OCI-LY3 (cell line): ENCODE data around the gene C11orf16.
"Not testable (repeated sequence)": the region's sequence is repeated elsewhere in the genome, so short reads cannot be mapped to it uniquely, and the experiment has no call there.

Source experiments
- H2AFZ ChIP-seq: fragments of 200-600, 300-600 bp; shearing (Covaris generic); 2 replicates; pipeline ENCODE4 v1.6.0; 2014; ENCODE audit warnings: antibody characterized with exemption, low read depth, low read length
- H3K27ac ChIP-seq: fragments of 200-600, 300-600 bp; sonication (generic); 2 replicates; pipeline ENCODE4 v1.5.1; 2014; ENCODE audit warnings: mild to moderate bottlenecking, low read length, moderate library complexity, mixed read lengths
- H3K27me3 ChIP-seq: fragments of 200-600, 300-600 bp; sonication (generic); 2 replicates; pipeline ENCODE4 v1.6.1; 2014; ENCODE audit warnings: low read depth, low read length, mixed read lengths
- H3K36me3 ChIP-seq: fragments of 200-600, 300-600 bp; sonication (generic); replicated peaks from 2 replicates; pipeline ENCODE3; 2014; ENCODE audit warnings: low read depth, low read length, mixed read lengths
- H3K4me1 ChIP-seq: fragments of 300-600, 200-600 bp; sonication (generic); 2 replicates; pipeline ENCODE4 v1.6.1; 2014; ENCODE audit warnings: low read length, mixed read lengths
- H3K4me2 ChIP-seq: fragments of 200-600, 300-600 bp; sonication (generic); 2 replicates; pipeline ENCODE4 v1.6.1; 2014; ENCODE audit warnings: low read length, mixed read lengths
- H3K4me3 ChIP-seq: fragments of 300-600, 200-600 bp; sonication (generic); 2 replicates; pipeline ENCODE4 v1.5.1; 2014; ENCODE audit warnings: antibody characterized with exemption, mild to moderate bottlenecking, low read length, moderate library complexity
- H3K79me2 ChIP-seq: fragments of 300-600, 200-600 bp; shearing (Covaris generic); 2 replicates; pipeline ENCODE4 v1.6.1; 2014; ENCODE audit warnings: mild to moderate bottlenecking, low read length, mixed read lengths
- H3K9ac ChIP-seq: fragments of 300-600, 200-600 bp; shearing (Covaris generic); 2 replicates; pipeline ENCODE4 v1.6.0; 2014; ENCODE audit warnings: mild to moderate bottlenecking, low read length, moderate library complexity
- H3K9me3 ChIP-seq: fragments of 200-600, 300-600 bp; shearing (Covaris generic); 2 replicates; pipeline ENCODE4 v1.6.1; 2014; ENCODE audit warnings: low read length, mixed read lengths; ENCODE audit not compliant: insufficient read depth
- H4K20me1 ChIP-seq: fragments of 200-600, 300-600 bp; sonication (generic); 2 replicates; pipeline ENCODE4 v1.6.1; 2016; ENCODE audit warnings: low read length, mixed read lengths; ENCODE audit not compliant: insufficient read depth
- CTCF ChIP-seq: fragments of 200-600, 300-600 bp; sonication (generic); IDR thresholded peaks from 2 replicates; pipeline ENCODE4 v1.5.1; 2014; ENCODE audit warnings: antibody characterized with exemption, low read length, low read depth
- EZH2phosphoT487 ChIP-seq: fragments of 200-600 bp; shearing (Covaris generic); IDR thresholded peaks from 2 replicates; pipeline ENCODE4 v1.6.1; 2018; ENCODE audit warnings: antibody characterized with exemption, mixed run types, low read depth

The C11orf16 gene

GRCh38 chr11:8932564-8933180, at the start of gene C11orf16:
C11orf16 (minus strand) TSS chr11:8932947; CDS start chr11:8932308, 639 bp downstream.
- TF ChIP-seq CTCF = no peak
- no peak for TF ChIP-seq EZH2phosphoT487
- Histone ChIP-seq H3K36me3 (no peaks in the 10 kb centered on the region), H3K9me3 (no peaks in the 10 kb centered on the region), H3K4me1 (no peaks in the 10 kb centered on the region), H3K27ac (no peak within 1 kb of the TSS), H3K4me3 (no peak within 1 kb of the TSS), H3K4me2 (no peak within 1 kb of the TSS), H2AFZ (no peak within 1 kb of the TSS), H3K9ac (no peak within 1 kb of the TSS), H3K27me3 (no peaks in the 10 kb centered on the region), H4K20me1 (no peaks in the 10 kb centered on the region), H3K79me2 (no peaks in the 10 kb centered on the region)

- Histone ChIP-seq H3K79me2 (no peaks in the 10 kb centered on the region), H3K4me1 (no peaks in the 10 kb centered on the region), H4K20me1 (no peaks in the 10 kb centered on the region), H2AFZ (no peak overlapping the region), H3K27me3 (no peaks in the 10 kb centered on the region), H3K4me3 (no peak overlapping the region), H3K27ac (no peak overlapping the region), H3K9ac (no peak overlapping the region), H3K36me3 (no peaks in the 10 kb centered on the region), H3K4me2 (no peak overlapping the region), H3K9me3 (no peaks in the 10 kb centered on the region)
- TF ChIP-seq EZH2phosphoT487 (no peak), CTCF (no peak)
These were observed 47.7 kb upstream of the C11orf16 start for GRCh38 chr11:8980485-8980884.

- not testable (repeated sequence) for H3K9ac ChIP-seq, H3K4me2 ChIP-seq, H3K27me3 ChIP-seq, H3K36me3 ChIP-seq, H4K20me1 ChIP-seq, H3K4me3 ChIP-seq, H3K4me1 ChIP-seq, H3K79me2 ChIP-seq, H2AFZ ChIP-seq, H3K9me3 ChIP-seq, H3K27ac ChIP-seq
These were observed 46.6 kb upstream of the C11orf16 start for GRCh38 chr11:8979365-8979764.

GRCh38 chr11:8973121-8973520, 40.4 kb upstream of the C11orf16 start:
- no peak for TF ChIP-seq EZH2phosphoT487
- no peak for TF ChIP-seq CTCF
- H3K79me2 ChIP-seq = no peaks in the 10 kb centered on the region
- H3K9me3 ChIP-seq = no peaks in the 10 kb centered on the region
- H4K20me1 ChIP-seq = no peaks in the 10 kb centered on the region
- H3K4me3 ChIP-seq = no peak overlapping the region
- no peaks in the 10 kb centered on the region for H3K4me1 ChIP-seq
- H3K4me2 ChIP-seq = no peak overlapping the region
- H3K9ac ChIP-seq = no peak overlapping the region
- no peak overlapping the region for H3K27ac ChIP-seq
- H3K27me3 ChIP-seq = no peaks in the 10 kb centered on the region
- no peaks in the 10 kb centered on the region for H3K36me3 ChIP-seq
- H2AFZ ChIP-seq = no peak overlapping the region
